ENCODE results near the gene TPCN1.

TPCN1 gene

GRCh38 chr12:113242560-113242959 is 21.3 kb downstream of the TPCN1 start:
- DNase-seq = no peak

GRCh38 chr12:113244047-113244460 is 22.8 kb downstream of the TPCN1 start:
- DNase-seq = no peak

GRCh38 chr12:113244478-113244958 is 23.3 kb downstream of the TPCN1 start:
- no peak for DNase-seq

GRCh38 chr12:113245695-113246477 is 24.6 kb downstream of the TPCN1 start:
- DNase-seq = peak; percentile 72

GRCh38 chr12:113246478-113247122 is 25.3 kb downstream of the TPCN1 start:
- no peak for DNase-seq

GRCh38 chr12:113247123-113248050 is 26.1 kb downstream of the TPCN1 start:
- peak; percentile 59 for DNase-seq

- DNase-seq = no peak
Observed at GRCh38 chr12:113248051-113248825, 27.0 kb downstream of the TPCN1 start.

GRCh38 chr12:113248842-113249435 is 27.7 kb downstream of the TPCN1 start:
- no peak for DNase-seq

GRCh38 chr12:113249546-113249945 is 28.3 kb downstream of the TPCN1 start:
- DNase-seq = no peak

- no peak for DNase-seq
Observed at GRCh38 chr12:113250045-113250444, 28.8 kb downstream of the TPCN1 start.

GRCh38 chr12:113251404-113252070 is 30.3 kb downstream of the TPCN1 start:
- no peak for DNase-seq

GRCh38 chr12:113252494-113252893 is 31.2 kb downstream of the TPCN1 start:
- no peak for DNase-seq

- DNase-seq = no peak
Observed at GRCh38 chr12:113253532-113254285, 32.4 kb downstream of the TPCN1 start.

GRCh38 chr12:113254298-113254697 is 33.0 kb downstream of the TPCN1 start:
- DNase-seq = no peak

GRCh38 chr12:113257564-113257963 is 36.3 kb downstream of the TPCN1 start:
- no peak for DNase-seq

GRCh38 chr12:113260127-113260526 is 38.9 kb downstream of the TPCN1 start:
- DNase-seq = peak; percentile 44

GRCh38 chr12:113260636-113261300 is 39.5 kb downstream of the TPCN1 start:
- DNase-seq = no peak

- DNase-seq = peak; percentile 89
Observed at GRCh38 chr12:113261847-113262470, 40.7 kb downstream of the TPCN1 start.

GRCh38 chr12:113262710-113263109 is 41.4 kb downstream of the TPCN1 start:
- DNase-seq = no peak

Data from hematopoietic multipotent progenitor cell treated with erythropoietin and hydrocortisone succinate and interleukin-3 and kit ligand, for 4 days (in vitro differentiated cells).